Measurements from ENCODE around the gene SRBD1.

Gene SRBD1

DNA sequence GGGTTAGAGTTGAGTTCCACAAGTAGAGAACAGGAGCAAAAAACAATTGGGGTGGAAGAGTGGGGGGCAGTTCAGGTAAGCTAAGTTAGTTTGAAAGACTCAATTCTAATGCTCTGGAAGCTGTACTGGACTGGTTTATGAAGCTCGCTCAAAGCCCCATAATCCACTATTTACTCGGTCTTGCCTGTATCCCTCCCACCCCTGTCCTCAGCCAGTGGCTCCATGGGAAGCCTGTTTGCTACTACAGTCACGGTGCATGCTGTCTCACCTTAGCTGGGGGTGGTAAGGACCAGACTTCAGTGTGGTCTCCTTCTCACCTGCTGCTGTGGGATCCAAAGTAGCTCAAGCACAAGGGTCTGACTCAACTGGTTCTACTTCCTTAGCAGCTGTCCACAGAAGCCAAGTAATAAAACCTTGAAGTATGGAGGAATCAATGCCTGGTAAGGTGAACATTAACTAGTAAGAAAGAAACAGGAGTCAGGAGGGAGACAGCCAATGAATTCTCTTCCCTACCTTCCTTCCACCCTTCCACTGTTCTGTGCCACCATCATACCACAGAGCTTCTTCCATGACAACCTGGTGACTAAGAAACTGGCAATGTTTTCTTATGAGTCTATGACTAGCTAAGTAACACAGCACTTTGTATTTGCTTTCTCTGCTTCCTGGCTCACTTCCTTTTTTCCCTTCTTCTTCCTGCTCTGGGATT is 230.8 kb downstream of the SRBD1 start:
- DNase-seq (ENCODE audit: low read depth in 2 of 3, low spot score in 2 of 3) = no peak

DNA sequence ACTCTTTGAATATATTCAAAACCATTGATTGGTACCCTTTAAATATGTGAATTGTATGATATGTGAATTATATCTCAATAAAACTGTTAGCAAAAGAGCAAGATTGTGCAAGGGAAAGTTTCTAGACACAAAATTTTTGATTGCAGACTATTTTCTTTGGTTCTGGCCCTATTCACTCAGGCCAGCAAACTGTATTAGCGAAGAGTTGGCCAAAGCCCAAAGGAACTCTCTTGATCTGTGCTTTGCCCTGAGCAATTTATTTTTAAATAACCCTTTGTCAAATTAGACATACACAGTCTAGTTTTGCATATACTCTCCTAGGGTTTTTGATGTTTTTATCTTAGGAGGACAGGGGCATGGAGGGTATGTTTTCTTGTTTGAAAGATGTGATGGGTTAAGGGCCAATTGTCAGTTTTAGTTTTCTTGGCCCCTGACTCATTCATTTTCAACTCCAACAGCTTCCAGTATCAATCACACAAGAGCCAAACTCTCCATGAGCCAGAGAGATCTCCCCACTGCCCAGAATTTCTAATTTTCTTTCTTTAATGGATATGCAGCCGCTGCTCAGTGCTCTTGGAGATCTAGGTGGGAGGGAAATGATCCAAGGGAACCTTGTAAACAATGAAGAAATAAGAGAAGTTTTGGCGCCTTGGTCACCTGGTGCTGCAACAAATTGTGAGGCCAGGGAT is 231.5 kb downstream of the SRBD1 start:
- no peak for DNase-seq (ENCODE audit: low read depth in 2 of 3, low spot score in 2 of 3)

GRCh38 chr2:45373534-45373933 is 237.5 kb downstream of the SRBD1 start:
- DNase-seq (ENCODE audit: low read depth in 2 of 3, low spot score in 2 of 3) = no peak

GRCh38 chr2:45370369-45370768 is 240.7 kb downstream of the SRBD1 start:
- DNase-seq (ENCODE audit: low read depth in 2 of 3, low spot score in 2 of 3) = no peak

DNA sequence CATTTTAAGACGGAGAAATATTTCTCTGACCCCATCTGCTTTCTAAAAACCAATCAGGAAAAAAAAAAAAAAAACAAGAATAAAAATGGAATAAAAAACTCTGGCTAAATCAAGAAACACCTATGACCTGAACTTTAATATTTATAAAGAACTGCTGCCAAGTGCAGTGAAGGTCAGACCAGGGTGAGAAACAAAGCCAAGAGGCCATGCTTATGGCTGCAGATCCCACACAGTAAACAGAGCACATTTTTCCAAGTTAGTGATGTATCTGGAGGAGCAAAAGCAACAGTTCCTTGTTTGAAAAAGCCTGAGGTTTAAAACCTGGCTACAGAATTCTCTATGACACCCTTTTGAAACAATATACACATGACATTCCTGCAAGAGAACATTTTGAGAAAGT is 242.3 kb downstream of the SRBD1 start:
- DNase-seq (ENCODE audit: low read depth in 2 of 3, low spot score in 2 of 3) = no peak

DNA sequence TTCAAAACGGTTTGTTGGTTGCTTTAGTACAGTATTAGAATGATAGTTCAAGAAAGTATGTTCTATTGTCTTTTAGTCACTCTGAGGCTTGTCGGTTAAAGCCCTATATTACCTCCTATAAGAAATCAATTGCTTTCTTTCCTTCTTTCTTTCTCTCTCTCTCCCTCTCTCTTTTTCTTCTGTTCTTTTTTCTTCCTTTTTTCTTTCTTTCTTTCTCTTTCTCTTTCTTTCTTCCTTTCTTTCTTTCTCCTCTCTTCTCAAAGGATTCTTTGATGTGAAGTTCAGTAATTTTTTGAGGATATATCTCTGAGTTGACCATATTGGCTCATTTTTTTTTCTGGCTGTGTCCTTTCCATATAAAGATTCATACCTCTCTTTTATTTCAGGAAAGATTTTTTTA is 249.4 kb downstream of the SRBD1 start:
- no peak for DNase-seq (ENCODE audit: low read depth in 2 of 3, low spot score in 2 of 3)

- no peak for DNase-seq (ENCODE audit: low read depth in 2 of 3, low spot score in 2 of 3)
Measured at GRCh38 chr2:45354776-45355175, 256.3 kb downstream of the SRBD1 start.

GRCh38 chr2:45353879-45354278 is 257.2 kb downstream of the SRBD1 start:
- no peak for DNase-seq (ENCODE audit: low read depth in 2 of 3, low spot score in 2 of 3)

DNA sequence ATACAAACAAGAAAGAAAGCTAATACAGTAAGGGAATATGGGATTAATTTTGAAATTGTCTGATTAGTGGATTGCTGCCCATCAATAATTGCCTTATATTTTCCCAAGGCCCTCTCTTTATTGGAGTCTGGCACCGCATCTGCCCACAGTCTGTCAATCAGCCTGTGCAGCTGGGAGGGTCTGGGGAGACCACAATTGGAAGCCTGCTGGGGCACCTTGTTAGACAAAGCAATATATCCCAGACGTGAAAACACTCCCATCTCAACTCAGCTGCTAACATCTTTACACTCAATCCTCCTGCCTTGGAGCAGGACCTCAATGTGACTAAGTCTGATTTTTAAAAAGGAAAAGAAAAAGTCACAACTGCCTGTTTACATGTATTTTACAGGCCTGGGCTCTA is 258.6 kb downstream of the SRBD1 start:
- DNase-seq (ENCODE audit: low read depth in 2 of 3, low spot score in 2 of 3) = no peak

GRCh38 chr2:45345331-45346234 is 265.5 kb downstream of the SRBD1 start:
- DNase-seq (ENCODE audit: low read depth in 2 of 3, low spot score in 2 of 3) = no peak

- DNase-seq (ENCODE audit: low read depth in 2 of 3, low spot score in 2 of 3) = no peak
Measured at GRCh38 chr2:45344502-45344901, 266.6 kb downstream of the SRBD1 start.

DNA sequence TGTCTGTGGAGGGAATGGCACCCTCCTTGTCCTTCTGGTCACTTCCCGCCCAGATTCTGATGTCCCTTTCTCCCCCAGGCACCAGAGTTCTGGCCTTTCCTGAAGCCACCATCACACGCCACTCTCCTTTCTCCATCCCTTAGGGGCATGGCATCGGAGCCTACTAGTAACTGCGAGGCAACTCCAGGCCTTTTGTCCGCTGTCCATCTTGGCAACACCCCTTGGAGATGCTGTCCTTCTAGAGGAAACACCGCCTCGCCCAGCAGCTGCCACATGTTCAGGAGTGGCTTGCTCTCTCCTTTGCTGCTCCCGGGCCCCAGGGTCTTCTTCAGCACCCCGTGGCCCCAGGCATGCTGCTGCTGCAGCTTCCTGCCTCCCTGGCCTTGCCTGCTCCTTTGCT is 267.0 kb downstream of the SRBD1 start:
- DNase-seq (ENCODE audit: low read depth in 2 of 3, low spot score in 2 of 3) = no peak

DNA sequence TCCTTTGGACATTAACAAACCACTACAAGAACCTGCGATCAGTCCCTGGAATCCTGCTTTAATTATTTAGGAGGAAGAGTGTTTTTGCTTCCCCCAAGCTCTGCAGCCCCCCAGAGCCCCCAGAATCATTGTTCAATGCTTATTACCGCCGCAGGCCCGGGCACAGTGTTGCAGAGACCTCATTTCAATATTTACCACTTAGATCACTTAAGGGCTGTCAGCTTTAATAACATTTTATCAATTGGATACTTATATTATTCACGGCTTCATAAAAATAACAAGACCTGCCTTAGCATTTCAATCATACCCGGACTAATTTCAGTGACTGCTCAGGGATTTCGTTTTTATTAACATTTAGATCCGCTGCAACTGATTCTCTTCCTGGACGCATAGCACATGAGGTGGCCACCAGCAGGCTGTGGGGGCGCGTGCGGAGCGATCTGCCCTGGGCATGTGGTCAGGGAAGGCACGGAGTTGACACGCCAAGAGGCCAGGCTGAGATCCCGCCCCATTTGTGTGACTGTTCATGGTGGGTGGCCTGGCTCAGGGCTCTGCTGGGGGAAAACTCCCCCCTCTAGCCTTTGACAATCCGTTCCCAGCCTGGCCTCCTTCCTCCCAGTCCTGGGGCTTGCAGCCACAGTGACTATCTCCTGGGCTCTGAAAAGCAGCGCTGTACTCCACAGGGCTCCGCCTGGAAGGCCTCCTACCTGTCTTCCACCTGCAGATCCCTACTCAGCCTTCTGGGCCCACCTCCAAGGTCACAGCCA is 267.6 kb downstream of the SRBD1 start:
- DNase-seq (ENCODE audit: low read depth in 2 of 3, low spot score in 2 of 3) = no peak

DNA sequence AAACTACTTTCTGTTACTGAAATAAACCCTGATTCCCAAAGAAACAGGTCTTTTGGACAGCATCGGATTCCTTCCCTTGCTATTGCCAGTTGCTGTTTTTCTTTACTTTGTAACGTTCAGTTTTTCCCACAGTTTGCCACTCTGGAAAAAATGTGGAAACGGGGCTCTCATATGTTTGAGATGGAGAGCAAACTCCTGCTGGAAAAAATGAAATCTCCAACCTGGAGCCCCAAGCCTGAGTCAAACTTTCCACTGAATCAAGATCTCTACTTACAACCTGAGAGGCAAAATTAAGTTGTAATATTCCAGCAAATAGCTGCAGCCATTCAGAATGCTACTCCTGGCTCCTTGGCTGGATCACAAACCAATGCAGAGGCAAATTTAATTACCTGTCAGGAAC is 270.7 kb downstream of the SRBD1 start:
- no peak for DNase-seq (ENCODE audit: low read depth in 2 of 3, low spot score in 2 of 3)

- no peak for DNase-seq (ENCODE audit: low read depth in 2 of 3, low spot score in 2 of 3)
Measured at GRCh38 chr2:45339253-45339652, 271.8 kb downstream of the SRBD1 start.

All from activated CD8-positive, alpha-beta memory T cell treated with anti-CD3 and anti-CD28 coated beads for 48 hours (primary cell).